Measurements from ENCODE around the gene TFIP11.

Gene TFIP11

GRCh38 chr22:26494506-26494905 is 17.8 kb downstream of the TFIP11 start:
- no peak for DNase-seq (ENCODE audit: low read depth)
- H3K4me3 ChIP-seq (ENCODE audit: low read depth, low read length), result no peak overlapping the region
- TF ChIP-seq CTCF (conservative IDR thresholded peaks at IDR 0.05; ENCODE audit: low read depth, low read length), result no peak

- TF ChIP-seq CTCF (conservative IDR thresholded peaks at IDR 0.05; ENCODE audit: low read depth, low read length), result no peak
- no peak for DNase-seq (ENCODE audit: low read depth)
- H3K4me3 ChIP-seq (ENCODE audit: low read depth, low read length), result no peak overlapping the region
Measured at GRCh38 chr22:26492220-26492619, 20.1 kb downstream of the TFIP11 start.

- DNase-seq (ENCODE audit: low read depth), result no peak
- no peak overlapping the region for H3K4me3 ChIP-seq (ENCODE audit: low read depth, low read length)
- TF ChIP-seq CTCF (conservative IDR thresholded peaks at IDR 0.05; ENCODE audit: low read depth, low read length), result no peak
Measured at GRCh38 chr22:26489447-26490036, 22.7 kb downstream of the TFIP11 start.

GRCh38 chr22:26487996-26488395 is 24.3 kb downstream of the TFIP11 start:
- H3K4me3 ChIP-seq (ENCODE audit: low read depth, low read length), result no peak overlapping the region
- peak; percentile 17 for DNase-seq (ENCODE audit: low read depth)
- TF ChIP-seq CTCF (conservative IDR thresholded peaks at IDR 0.05; ENCODE audit: low read depth, low read length), result no peak

GRCh38 chr22:26486394-26486793 is 25.9 kb downstream of the TFIP11 start:
- DNase-seq (ENCODE audit: low read depth), result no peak
- H3K4me3 ChIP-seq (ENCODE audit: low read depth, low read length), result no peak overlapping the region
- no peak for TF ChIP-seq CTCF (conservative IDR thresholded peaks at IDR 0.05; ENCODE audit: low read depth, low read length)

GRCh38 chr22:26485806-26486390 is 26.4 kb downstream of the TFIP11 start:
- DNase-seq (ENCODE audit: low read depth), result no peak
- TF ChIP-seq CTCF (conservative IDR thresholded peaks at IDR 0.05; ENCODE audit: low read depth, low read length), result no peak
- H3K4me3 ChIP-seq (ENCODE audit: low read depth, low read length), result no peak overlapping the region

- no peak for TF ChIP-seq CTCF (conservative IDR thresholded peaks at IDR 0.05; ENCODE audit: low read depth, low read length)
- no peak overlapping the region for H3K4me3 ChIP-seq (ENCODE audit: low read depth, low read length)
- no peak for DNase-seq (ENCODE audit: low read depth)
Measured at GRCh38 chr22:26485013-26485412, 27.3 kb downstream of the TFIP11 start.

Data from choroid plexus epithelial cell (primary cell).